DMS114 treated with DMSO at 0.1 percent for 48 hours (cell line): Measurements from ENCODE around the gene MACROD2.
"Not testable (repeated sequence)": the region's sequence is repeated elsewhere in the genome, so short reads cannot be mapped to it uniquely, and the experiment has no call there.

Experiments used
- DNase-seq: peaks from one replicate; lab custom pipeline; 2025; ENCODE audit not compliant: unreplicated experiment; lab: John Stamatoyannopoulos, UW

MACROD2 gene

GRCh38 chr20:13995086-13995665, at the start of gene MACROD2:
Gene MACROD2, plus strand, starts transcription at chr20:13995516.
- peak; percentile 77 for DNase-seq

GRCh38 chr20:13947719-13948118, 47.6 kb upstream of the MACROD2 start:
- DNase-seq = no peak

- no peak for DNase-seq
Measured at GRCh38 chr20:13953227-13953626, 42.1 kb upstream of the MACROD2 start.

- DNase-seq = no peak
Measured at GRCh38 chr20:13960119-13960518, 35.2 kb upstream of the MACROD2 start.

- no peak for DNase-seq
Measured at GRCh38 chr20:13960525-13960924, 34.8 kb upstream of the MACROD2 start.

GRCh38 chr20:13984211-13984610, 11.1 kb upstream of the MACROD2 start:
- no peak for DNase-seq

GRCh38 chr20:13990465-13990864, 4.9 kb upstream of the MACROD2 start, which contains the start of gene SEL1L2:
Gene SEL1L2, minus strand, starts transcription at chr20:13990614. Its CDS starts 80 bp downstream, at chr20:13990534.
- DNase-seq = no peak

GRCh38 chr20:13991311-13991710, 4.0 kb upstream of the MACROD2 start:
- DNase-seq = no peak

GRCh38 chr20:13991955-13992354, 3.4 kb upstream of the MACROD2 start:
- not testable (repeated sequence) for DNase-seq

GRCh38 chr20:13995841-13996240, 525 bp downstream of the MACROD2 start:
- no peak for DNase-seq

GRCh38 chr20:13996265-13996664, 949 bp downstream of the MACROD2 start:
- no peak for DNase-seq

- no peak for DNase-seq
Measured at GRCh38 chr20:14000917-14001316, 5.6 kb downstream of the MACROD2 start.

GRCh38 chr20:14005996-14006395, 10.7 kb downstream of the MACROD2 start:
- no peak for DNase-seq

- no peak for DNase-seq
Measured at GRCh38 chr20:14009208-14009607, 13.9 kb downstream of the MACROD2 start.

- no peak for DNase-seq
Measured at GRCh38 chr20:14012671-14013070, 17.4 kb downstream of the MACROD2 start.

GRCh38 chr20:14030991-14031390, 35.7 kb downstream of the MACROD2 start:
- no peak for DNase-seq

GRCh38 chr20:14033310-14033709, 38.0 kb downstream of the MACROD2 start:
- no peak for DNase-seq

- no peak for DNase-seq
Measured at GRCh38 chr20:14036567-14036966, 41.3 kb downstream of the MACROD2 start.

- not testable (repeated sequence) for DNase-seq
Measured at GRCh38 chr20:14044712-14045276, 49.5 kb downstream of the MACROD2 start.

- no peak for DNase-seq
Measured at GRCh38 chr20:14046534-14046933, 51.2 kb downstream of the MACROD2 start.

- no peak for DNase-seq
Measured at GRCh38 chr20:14049111-14049510, 53.8 kb downstream of the MACROD2 start.

- DNase-seq = no peak
Measured at GRCh38 chr20:14051454-14051853, 56.1 kb downstream of the MACROD2 start.
